K562 (cell line): ENCODE results near the gene ASPRV1. TPM values are rescaled to one million over a fixed set of nuclear protein-coding genes. Genes with fewer than 3 reads are reported as not detected.
A peak's percentile ranks its signal among the peaks of the same experiment; 100 is the strongest.

ENCODE experiments used
- DEAF1 ChIP-seq: fragments of 450-650 bp; formaldehyde crosslinking; IDR thresholded peaks from 2 replicates; pipeline ENCODE4 v1.4.0; 2020; ENCODE audit warnings: mild to moderate bottlenecking, moderate library complexity
- E2F6 ChIP-seq, 2 experiments: IDR thresholded peaks; 2 replicates each; pipeline ENCODE4 v1.6.1; 2011; ENCODE audit warnings: borderline replicate concordance in 1 of 2, control low read depth in 1 of 2, low read depth in 1 of 2, low read length in 1 of 2, mild to moderate bottlenecking in 1 of 2, mixed read lengths in 1 of 2, moderate library complexity in 1 of 2; ENCODE audit not compliant: insufficient read depth in 1 of 2, insufficient read length in 1 of 2, poor library complexity in 1 of 2, severe bottlenecking in 1 of 2; ENCODE audit errors: extremely low read depth in 1 of 2
- FOXP1 ChIP-seq: sonication (generic); formaldehyde crosslinking; IDR thresholded peaks from 2 replicates; pipeline ENCODE4 v1.8.0; 2022; ENCODE audit warnings: mild to moderate bottlenecking, missing genetic modification reagents
- HMBOX1 ChIP-seq: sonication (generic); IDR thresholded peaks from 2 replicates; pipeline ENCODE4 v1.6.1; 2016
- IRF9 ChIP-seq: fragments of 450-650 bp; IDR thresholded peaks from 2 replicates; pipeline ENCODE4 v1.6.1; 2016; ENCODE audit warnings: missing biosample characterization, missing genetic modification characterization
- LARP7 ChIP-seq: fragments of 450-650 bp; IDR thresholded peaks from 2 replicates; pipeline ENCODE4 v1.6.1; 2016
- MAZ ChIP-seq, 2 experiments: fragments of 450-650 bp in 1 of 2; sonication (generic) in 1 of 2; formaldehyde crosslinking; IDR thresholded peaks in 1 of 2; conservative IDR thresholded peaks in 1 of 2; 2 replicates each; pipeline versions ENCODE4 v1.4.0 to v1.5.0; 2020; ENCODE audit warnings: mild to moderate bottlenecking in 1 of 2, missing genetic modification reagents in 1 of 2
- MCM2 ChIP-seq: fragments of 450-650 bp; IDR thresholded peaks from 2 replicates; pipeline ENCODE4 v1.6.1; 2017; ENCODE audit warnings: low read depth, mild to moderate bottlenecking
- MYNN ChIP-seq, 2 experiments: sonication (generic); formaldehyde crosslinking in 1 of 2; IDR thresholded peaks; 2 replicates each; pipeline versions ENCODE4 v1.5.0 to v1.6.1; 2016 to 2020; ENCODE audit warnings: antibody characterized with exemption in 1 of 2, missing genetic modification reagents in 1 of 2
- PRDM10 ChIP-seq: fragments of 450-650 bp; IDR thresholded peaks from 2 replicates; pipeline ENCODE4 v1.6.1; 2018; ENCODE audit not compliant: partially characterized antibody
- PRPF4 ChIP-seq: fragments of 200-400 bp; formaldehyde crosslinking; IDR thresholded peaks from one replicate; pipeline ENCODE4 v1.6.1; 2017; ENCODE audit warnings: low read length, low read depth, mild to moderate bottlenecking; ENCODE audit not compliant: insufficient read depth, poor library complexity, severe bottlenecking
- TFE3 ChIP-seq: fragments of 450-650 bp; formaldehyde crosslinking; IDR thresholded peaks from 2 replicates; pipeline ENCODE4 v1.4.0; 2020; ENCODE audit warnings: mild to moderate bottlenecking, mixed read lengths
- ZFP1 ChIP-seq: fragments of 450-650 bp; formaldehyde crosslinking; IDR thresholded peaks from 2 replicates; pipeline ENCODE4 v1.4.0; 2020; ENCODE audit warnings: mild to moderate bottlenecking, mixed read lengths
- ZNF282 ChIP-seq: sonication (generic); formaldehyde crosslinking; IDR thresholded peaks from 2 replicates; pipeline ENCODE4 v1.8.1; 2023; ENCODE audit warnings: missing genetic modification reagents
- ZNF695 ChIP-seq: fragments of 450-650 bp; formaldehyde crosslinking; IDR thresholded peaks from 2 replicates; pipeline ENCODE4 v1.4.0; 2020; ENCODE audit warnings: mild to moderate bottlenecking, moderate library complexity
- polyA plus RNA-seq, 8 experiments: library from polyadenylated mRNA; depleted of rRNA in 4 of 8; stranded (reverse) in 5 of 8; unstranded in 3 of 8; fragments of >200 nt; fragmentation: Nextera tagmentation in 2 of 8; fragmentation: Illumina TruSeq in 1 of 8; extraction: Ambion mirVana in 2 of 8; extraction: Trizol in 1 of 8; gene quantifications; 2 replicates each; pipeline versions ENCODE4 v1.2.1 to v1.2.3, GENCODE V29; 2011 to 2014; ENCODE audit warnings: inconsistent platforms in 1 of 8, missing spikeins in 1 of 8
- total RNA-seq, 7 experiments: library from RNA; depleted of rRNA in 6 of 7; stranded (reverse); fragments of >200 nt in 6 of 7; fragmentation: Illumina TruSeq in 2 of 7; extraction: Trizol in 2 of 7; gene quantifications; 2 replicates each; pipeline versions ENCODE4 v1.2.1 to v1.2.3, GENCODE V29; 2011 to 2021; ENCODE audit warnings: low replicate concordance in 1 of 7

ASPRV1 gene
- total and polyA plus RNA-seq, 9 of the 15 experiments (the other 6 are each of a cell fraction or from before 2014, with no cell fraction given): 0.17 to 0.72 (median 0.47) TPM; not detected in 1

- TF ChIP-seq ZNF282 (CRISPR knock-in tag) (no peak), ZNF695 (no peak), MCM2 (no peak), MYNN (IDR thresholded peaks at IDR 0.05) (no peak), MYNN (CRISPR knock-in tag; IDR thresholded peaks at IDR 0.05) (no peak), HMBOX1 (no peak), ZFP1 (CRISPR knock-in tag) (no peak), E2F6 (IDR thresholded peaks at IDR 0.05; ENCODE audit: borderline replicate concordance in 1 of 2, extremely low read depth in 1 of 2, insufficient read depth in 1 of 2, insufficient read length in 1 of 2, low read depth in 1 of 2, low read length in 1 of 2, poor library complexity in 1 of 2, severe bottlenecking in 1 of 2) (no peak), FOXP1 (no peak), IRF9 (tag) (no peak), PRDM10 (no peak), MAZ (CRISPR knock-in tag; conservative IDR thresholded peaks at IDR 0.05 in 1 of 2, IDR thresholded peaks at IDR 0.05 in 1 of 2) (peak in 1 of 2 experiments; percentile 46; a peak in 3 of 4 replicates), DEAF1 (CRISPR knock-in tag) (no peak), PRPF4 (no peak), LARP7 (no peak), TFE3 (CRISPR knock-in tag) (no peak)
Measured at GRCh38 chr2:69946351-69947324, 14.8 kb downstream of the ASPRV1 start (continued).
